ENCODE results near the gene SCYL1. TPM values are rescaled to one million over a fixed set of nuclear protein-coding genes. Genes with fewer than 3 reads are reported as not detected.
A peak's percentile ranks its signal among the peaks of the same experiment; 100 is the strongest.

The SCYL1 gene
- total RNA-seq, 6 donors from 2014 or later: 64.0 to 120 (median 88.8) TPM

- H3K27me3 ChIP-seq: no peaks in the 10 kb centered on the region
- H3K36me3 ChIP-seq: peaks cover 0 to 23% (median 11%) of the 10 kb centered on the region in 4 donors
- no peak for DNase-seq
- no peak overlapping the region for H3K27ac ChIP-seq
- TF ChIP-seq POLR2AphosphoS5 (IDR thresholded peaks at IDR 0.05): no peak
- TF ChIP-seq EP300 (IDR thresholded peaks at IDR 0.05): no peak
- no peak for TF ChIP-seq CTCF (IDR thresholded peaks at IDR 0.05)
- no peak for TF ChIP-seq POLR2A (IDR thresholded peaks at IDR 0.05)
- no peak overlapping the region for H3K4me3 ChIP-seq
- peaks cover 8 to 50% (median 17%) of the 10 kb centered on the region in 4 donors for H3K4me1 ChIP-seq
- no peaks in the 10 kb centered on the region for H3K9me3 ChIP-seq
- WGBS, 2 donors: 94% methylated on average over 3 of the region's 3 CpGs
- ATAC-seq (ENCODE audit: low FRiP score in 2 of 2): no peak
These were observed 23.5 kb downstream of the SCYL1 start for GRCh38 chr11:65548395-65548794.

GRCh38 chr11:65549096-65549495 lies 24.2 kb downstream of the SCYL1 start:
- Histone ChIP-seq H3K36me3 (peaks cover 0 to 25% (median 14%) of the 10 kb centered on the region in 4 donors), H3K9me3 (no peaks in the 10 kb centered on the region), H3K27me3 (no peaks in the 10 kb centered on the region), H3K4me1 (peaks cover 8 to 57% (median 20%) of the 10 kb centered on the region in 4 donors), H3K27ac (no peak overlapping the region), H3K4me3 (no peak overlapping the region)
- WGBS, 2 donors: 87 to 93% methylated on average over 2 to 3 of the region's 3 CpGs
- no peak for TF ChIP-seq POLR2AphosphoS5 (IDR thresholded peaks at IDR 0.05)
- no peak for ATAC-seq (ENCODE audit: low FRiP score in 2 of 2)
- DNase-seq: no peak

- Histone ChIP-seq H3K27me3 (no peaks in the 10 kb centered on the region), H3K4me3 (no peak overlapping the region), H3K9me3 (no peaks in the 10 kb centered on the region), H3K36me3 (peaks cover 0 to 25% (median 13%) of the 10 kb centered on the region in 4 donors), H3K27ac (peak overlapping the region in 2 of 4 donors; percentile 4 to 26), H3K4me1 (peaks cover 26 to 66% (median 34%) of the 10 kb centered on the region in 4 donors)
- peak; percentile 85 to 94 for DNase-seq
- 59 to 82% methylated on average over 4 to 5 of the region's 17 CpGs for WGBS, 2 donors
- TF ChIP-seq POLR2A (IDR thresholded peaks at IDR 0.05) (no peak), EP300 (IDR thresholded peaks at IDR 0.05) (no peak), CTCF (IDR thresholded peaks at IDR 0.05) (peak in 5 of 6 experiments; percentile 37 to 70 (median 59)), POLR2AphosphoS5 (IDR thresholded peaks at IDR 0.05) (no peak)
- peak; percentile 59 to 79 for ATAC-seq (ENCODE audit: low FRiP score in 2 of 2)
These were observed 26.9 kb downstream of the SCYL1 start for GRCh38 chr11:65551572-65552387.

DNA sequence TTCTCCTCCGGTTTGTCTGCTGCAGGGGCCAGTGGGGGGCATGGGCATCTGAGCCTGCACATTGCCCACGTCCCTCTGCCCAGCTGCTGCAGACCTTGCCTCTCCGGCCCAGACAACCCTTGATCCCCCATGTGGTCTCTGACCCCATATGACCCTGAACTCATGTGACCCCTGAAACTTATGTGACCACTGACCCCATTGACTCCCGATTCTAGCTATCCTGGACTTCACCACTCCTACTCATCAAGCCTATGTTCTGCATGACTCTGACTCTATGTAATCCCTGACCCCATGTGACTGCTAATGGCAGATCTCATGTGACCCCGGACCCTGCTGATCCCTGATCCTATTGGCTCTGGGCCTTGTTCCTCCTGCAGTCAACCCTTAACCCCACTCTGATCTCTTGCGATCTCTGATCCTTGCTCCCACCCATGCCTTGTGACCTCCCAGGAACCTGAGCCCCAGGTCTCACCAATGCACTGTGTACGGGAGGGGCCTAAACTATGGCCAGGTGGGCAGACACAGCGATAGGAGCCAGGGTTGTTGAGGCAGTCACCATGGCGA lies 27.6 kb downstream of the SCYL1 start:
- Histone ChIP-seq H3K36me3 (peaks cover 0 to 23% (median 11%) of the 10 kb centered on the region in 4 donors), H3K9me3 (no peaks in the 10 kb centered on the region), H3K4me3 (no peak overlapping the region), H3K27ac (peak overlapping the region in 1 of 4 donors; percentile 40), H3K4me1 (peaks cover 25 to 66% (median 37%) of the 10 kb centered on the region in 4 donors), H3K27me3 (no peaks in the 10 kb centered on the region)
- 82 to 100% methylated on average over 3 to 8 of the region's 9 CpGs for WGBS, 2 donors
- DNase-seq (no peak), ATAC-seq (ENCODE audit: low FRiP score in 2 of 2) (peak in 1 of 2 donors; percentile 12)
- TF ChIP-seq CTCF (IDR thresholded peaks at IDR 0.05) (no peak), POLR2AphosphoS5 (IDR thresholded peaks at IDR 0.05) (no peak)

GRCh38 chr11:65553301-65554001 lies 28.6 kb downstream of the SCYL1 start:
- H3K4me1 ChIP-seq: peaks cover 26 to 71% (median 39%) of the 10 kb centered on the region in 4 donors
- H3K27ac ChIP-seq: peak overlapping the region in 1 of 4 donors; percentile 40
- ATAC-seq (ENCODE audit: low FRiP score in 2 of 2) (no peak), DNase-seq (peak in 1 of 2 donors; percentile 84)
- 68 to 82% methylated on average over 19 to 20 of the region's 37 CpGs for WGBS, 2 donors
- H3K9me3 ChIP-seq: no peaks in the 10 kb centered on the region
- peaks cover 0 to 19% (median 9%) of the 10 kb centered on the region in 4 donors for H3K36me3 ChIP-seq
- no peaks in the 10 kb centered on the region for H3K27me3 ChIP-seq
- TF ChIP-seq POLR2AphosphoS5 (IDR thresholded peaks at IDR 0.05) (no peak), POLR2A (IDR thresholded peaks at IDR 0.05) (no peak), EP300 (IDR thresholded peaks at IDR 0.05) (no peak), CTCF (IDR thresholded peaks at IDR 0.05) (no peak)
- no peak overlapping the region for H3K4me3 ChIP-seq
